ENCODE data around the gene BHLHE40. TPM values are rescaled to one million over a fixed set of nuclear protein-coding genes. Genes with fewer than 3 reads are reported as not detected.

The BHLHE40 gene
- polyA plus RNA-seq, 1 experiment: 7.6 TPM

DNA sequence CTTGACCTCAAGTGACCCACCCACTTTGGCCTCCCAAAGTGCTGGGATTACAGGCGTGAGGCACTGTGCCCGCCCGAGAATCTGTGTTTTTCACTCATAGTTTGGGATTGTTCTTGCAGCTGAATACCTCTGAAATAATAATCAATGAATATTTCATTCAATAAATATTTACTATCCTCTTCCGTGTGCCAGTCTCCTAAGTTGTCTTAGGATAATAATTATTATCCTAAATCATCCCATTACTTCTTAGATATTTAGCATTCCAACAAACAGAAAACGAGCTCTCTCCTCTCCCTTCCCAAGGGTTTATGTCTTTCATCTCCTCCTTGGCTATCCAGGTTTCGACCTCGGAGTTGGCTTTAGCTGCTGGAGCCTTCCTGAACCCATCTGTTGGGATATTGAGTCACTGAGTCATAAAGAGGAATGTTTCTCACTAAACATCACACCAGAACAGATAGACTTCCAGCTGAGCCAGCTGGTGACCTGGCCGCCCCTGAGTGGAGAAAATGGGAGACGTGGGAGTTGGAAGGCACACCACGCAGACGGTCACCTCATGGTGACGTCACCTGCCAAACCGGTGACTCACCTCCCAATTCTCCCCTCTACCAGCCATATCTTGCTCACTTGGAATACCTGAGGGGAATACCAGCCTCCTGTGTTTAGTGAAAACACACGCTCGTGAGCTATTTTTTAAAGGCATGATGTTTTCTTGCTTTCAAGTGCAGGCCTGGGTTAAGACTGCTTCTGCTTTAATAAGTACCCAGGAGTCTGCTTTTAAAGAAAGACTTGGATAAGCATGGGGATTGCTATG lies 43.9 kb downstream of the BHLHE40 start:
- POLR2A ChIA-PET: interaction anchor here (0.9 to 2.0 kb wide), 7 partner anchors 28 to 530 kb away, joined by 3 to 20 read pairs (median 4); partner anchors contain the start of genes BHLHE40 and ITPR1
- H3K27me3 ChIP-seq (ENCODE audit: control insufficient read depth, insufficient read depth, low read length): no peaks in the 10 kb centered on the region
- H3K9me3 ChIP-seq (ENCODE audit: control insufficient read depth, insufficient read depth, low read length): peaks cover 3% of the 10 kb centered on the region; the same call in 1 of the 2 replicates
- CTCF ChIA-PET: interaction anchor here (0.9 to 9.7 kb wide), 10 partner anchors 34 to 367 kb away, joined by 3 to 135 read pairs (median 4); partner anchors contain the start of gene BHLHE40
- TF ChIP-seq, protein P1, sequence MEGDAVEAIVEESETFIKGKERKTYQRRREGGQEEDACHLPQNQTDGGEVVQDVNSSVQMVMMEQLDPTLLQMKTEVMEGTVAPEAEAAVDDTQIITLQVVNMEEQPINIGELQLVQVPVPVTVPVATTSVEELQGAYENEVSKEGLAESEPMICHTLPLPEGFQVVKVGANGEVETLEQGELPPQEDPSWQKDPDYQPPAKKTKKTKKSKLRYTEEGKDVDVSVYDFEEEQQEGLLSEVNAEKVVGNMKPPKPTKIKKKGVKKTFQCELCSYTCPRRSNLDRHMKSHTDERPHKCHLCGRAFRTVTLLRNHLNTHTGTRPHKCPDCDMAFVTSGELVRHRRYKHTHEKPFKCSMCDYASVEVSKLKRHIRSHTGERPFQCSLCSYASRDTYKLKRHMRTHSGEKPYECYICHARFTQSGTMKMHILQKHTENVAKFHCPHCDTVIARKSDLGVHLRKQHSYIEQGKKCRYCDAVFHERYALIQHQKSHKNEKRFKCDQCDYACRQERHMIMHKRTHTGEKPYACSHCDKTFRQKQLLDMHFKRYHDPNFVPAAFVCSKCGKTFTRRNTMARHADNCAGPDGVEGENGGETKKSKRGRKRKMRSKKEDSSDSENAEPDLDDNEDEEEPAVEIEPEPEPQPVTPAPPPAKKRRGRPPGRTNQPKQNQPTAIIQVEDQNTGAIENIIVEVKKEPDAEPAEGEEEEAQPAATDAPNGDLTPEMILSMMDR (IDR thresholded peaks at IDR 0.05; ENCODE audit: low read depth, low read length): no peak
- no peak overlapping the region for H3K4me3 ChIP-seq (ENCODE audit: low read depth, low read length)
- peak; percentile 98 for DNase-seq (ENCODE audit: low read depth, low spot score)
- peak overlapping the region; percentile 95 for H3K27ac ChIP-seq (ENCODE audit: low read depth, low read length)

DNA sequence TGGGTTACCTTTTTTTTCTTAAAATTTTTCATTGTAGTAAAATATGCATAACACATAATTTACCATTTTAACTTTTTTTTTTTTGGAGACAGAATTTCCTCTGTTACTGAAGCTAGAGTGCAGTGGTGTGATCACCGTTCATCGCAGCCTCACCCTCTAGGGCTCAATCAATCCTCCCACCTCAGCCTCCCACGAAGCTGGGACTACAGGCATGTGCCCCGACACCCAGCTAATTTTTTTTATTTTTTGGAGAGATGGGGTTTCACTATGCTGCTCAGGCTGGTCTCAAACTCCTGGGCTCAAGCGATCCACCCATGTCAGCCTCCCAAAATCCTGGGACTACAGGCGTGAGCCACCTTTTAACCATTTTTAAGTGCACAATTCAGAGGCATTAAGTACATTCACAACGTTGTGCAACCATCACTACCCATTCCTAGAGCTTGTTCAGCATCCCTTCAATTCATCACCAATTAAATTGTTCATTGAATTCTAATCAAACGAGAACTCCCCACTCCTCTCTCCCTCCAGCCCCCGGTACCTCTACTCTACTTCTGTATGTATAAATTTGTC lies 44.6 kb downstream of the BHLHE40 start:
- ChIA-PET POLR2A (interaction anchor here (0.7 to 2.0 kb wide), 4 partner anchors 28 to 47 kb away, joined by 3 to 20 read pairs (median 4); partner anchors contain the start of gene BHLHE40), CTCF (interaction anchor here (0.9 to 9.7 kb wide), 10 partner anchors 34 to 367 kb away, joined by 3 to 135 read pairs (median 5); partner anchors contain the start of gene BHLHE40)
- peaks cover 3% of the 10 kb centered on the region; the same call in 1 of the 2 replicates for H3K9me3 ChIP-seq (ENCODE audit: control insufficient read depth, insufficient read depth, low read length)
- H3K27ac ChIP-seq (ENCODE audit: low read depth, low read length): peak overlapping the region; percentile 95
- H3K4me3 ChIP-seq (ENCODE audit: low read depth, low read length): no peak overlapping the region
- TF ChIP-seq, protein P1 (IDR thresholded peaks at IDR 0.05; ENCODE audit: low read depth, low read length): no peak
- no peak for DNase-seq (ENCODE audit: low read depth, low spot score)
- H3K27me3 ChIP-seq (ENCODE audit: control insufficient read depth, insufficient read depth, low read length): no peaks in the 10 kb centered on the region

DNA sequence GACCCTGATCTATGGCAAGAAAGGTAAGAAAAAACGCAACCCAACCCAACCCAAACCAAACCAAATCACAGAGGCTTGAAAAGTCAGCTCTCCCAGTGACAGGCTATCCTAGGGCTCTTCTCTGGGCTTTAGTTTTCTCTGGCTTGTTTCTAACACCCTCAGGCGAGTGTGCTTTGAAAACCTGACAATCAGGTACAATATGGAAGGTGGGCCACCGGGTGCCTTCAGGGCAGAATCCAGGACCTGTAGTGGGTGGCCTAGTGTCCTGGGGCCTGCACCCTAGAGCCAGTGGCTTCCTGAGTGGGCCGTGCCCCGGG lies 46.8 kb downstream of the BHLHE40 start:
- ChIA-PET CTCF (interaction anchor here (0.6 to 9.7 kb wide), 22 partner anchors 9 to 735 kb away, joined by 3 to 135 read pairs (median 4); partner anchors contain the start of gene BHLHE40), POLR2A (interaction anchor here (0.8 kb wide), 1 partner anchor 42 kb away, joined by 3 read pairs; no protein-coding TSS in a partner anchor)
- peak overlapping the region; percentile 70 for H3K27ac ChIP-seq (ENCODE audit: low read depth, low read length)
- peak overlapping the region; percentile 37; the same call in 1 of the 2 replicates for H3K4me3 ChIP-seq (ENCODE audit: low read depth, low read length)
- TF ChIP-seq, protein P1 (IDR thresholded peaks at IDR 0.05; ENCODE audit: low read depth, low read length): no peak
- DNase-seq (ENCODE audit: low read depth, low spot score): no peak
- no peaks in the 10 kb centered on the region for H3K27me3 ChIP-seq (ENCODE audit: control insufficient read depth, insufficient read depth, low read length)
- H3K9me3 ChIP-seq (ENCODE audit: control insufficient read depth, insufficient read depth, low read length): peaks cover 3% of the 10 kb centered on the region; the same call in 1 of the 2 replicates

DNA sequence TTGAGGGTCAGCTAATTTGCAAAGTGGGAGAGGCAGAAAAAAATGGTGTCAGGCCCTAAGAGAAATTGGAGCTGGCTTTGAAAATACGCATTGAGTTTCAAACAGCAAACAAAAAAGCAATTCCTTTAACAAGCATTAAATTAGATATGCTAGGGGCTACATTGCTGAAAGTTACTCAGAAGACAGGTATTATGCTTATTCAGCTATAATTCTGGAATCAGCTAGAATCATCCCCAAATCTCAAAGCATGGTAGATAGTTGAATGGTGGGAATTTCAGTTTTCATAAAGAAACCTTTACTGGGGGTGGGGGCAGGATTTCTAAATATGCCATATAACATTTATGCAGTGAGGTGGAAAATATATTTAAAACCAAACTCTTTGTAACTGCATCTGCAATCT lies 50.5 kb downstream of the BHLHE40 start:
- Histone ChIP-seq H3K9me3 (ENCODE audit: control insufficient read depth, insufficient read depth, low read length) (peaks cover 3% of the 10 kb centered on the region; the same call in 1 of the 2 replicates), H3K27me3 (ENCODE audit: control insufficient read depth, insufficient read depth, low read length) (no peaks in the 10 kb centered on the region), H3K4me3 (ENCODE audit: low read depth, low read length) (no peak overlapping the region), H3K27ac (ENCODE audit: low read depth, low read length) (no peak overlapping the region)
- TF ChIP-seq, protein P1 (IDR thresholded peaks at IDR 0.05; ENCODE audit: low read depth, low read length): no peak
- no peak for DNase-seq (ENCODE audit: low read depth, low spot score)
- CTCF ChIA-PET: interaction anchor here (1.1 to 9.7 kb wide), 2 partner anchors 107 to 319 kb away, joined by 3 to 135 read pairs; no protein-coding TSS in a partner anchor
- POLR2A ChIA-PET: no interaction called here
